T-helper 2 cell treated with Interferon-gamma antibody and Interleukin-4, amounts not matched to agents 100 ng/mL and 5 ng/mL, for 36 hours (primary cell): ENCODE measurements around the gene TMEM219. TPM values are rescaled to one million over a fixed set of nuclear protein-coding genes. Genes with fewer than 3 reads are reported as not detected.

Experiments
- intact Hi-C: fragments of 100-400 bp; cut with micrococcal nuclease; formaldehyde crosslinking; loops from one replicate; pipeline ENCODE4 v1.15.1; 2023
- total RNA-seq: library from RNA; stranded (reverse); gene quantifications from 2 replicates; pipeline ENCODE4 v1.2.3, GENCODE V29; 2022

Gene TMEM219
- total RNA-seq, 1 donor from 2014 or later, result 55.9 TPM

- intact Hi-C loops, result no loop called here
Measured at GRCh38 chr16:29950806-29951461, 10.9 kb upstream of the TMEM219 start.

- intact Hi-C loops, result no loop called here
Measured at GRCh38 chr16:29951625-29952365, 10.1 kb upstream of the TMEM219 start.

GRCh38 chr16:29958756-29959155 lies 3.1 kb upstream of the TMEM219 start:
- intact Hi-C loops, result no loop called here

DNA sequence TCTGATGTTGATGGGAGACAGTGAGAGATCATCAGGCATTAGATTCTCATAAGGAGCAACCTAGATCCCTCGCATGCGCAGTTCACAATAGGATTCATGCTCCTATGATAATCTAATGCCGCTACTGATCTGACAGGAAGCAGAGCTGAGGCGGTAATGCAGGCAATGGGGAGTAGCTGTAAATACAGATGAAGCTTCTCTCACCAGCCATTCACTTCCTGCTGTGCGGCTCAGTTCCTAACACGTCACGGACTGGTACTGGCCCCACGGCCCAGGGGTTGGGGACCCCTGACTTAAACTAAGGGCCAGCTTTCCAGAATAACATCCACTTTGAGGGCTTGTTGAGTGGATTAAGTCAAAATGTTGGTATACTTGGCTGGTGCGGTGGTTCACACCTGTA lies 2.6 kb upstream of the TMEM219 start:
- intact Hi-C loops, result no loop called here

- intact Hi-C loops, result loop anchor here (5.0 kb wide), 2 partner anchors 33 to 143 kb away; partner anchors contain the start of genes KCTD13 and PAGR1
Measured at GRCh38 chr16:29959821-29960220, 2.1 kb upstream of the TMEM219 start.

DNA sequence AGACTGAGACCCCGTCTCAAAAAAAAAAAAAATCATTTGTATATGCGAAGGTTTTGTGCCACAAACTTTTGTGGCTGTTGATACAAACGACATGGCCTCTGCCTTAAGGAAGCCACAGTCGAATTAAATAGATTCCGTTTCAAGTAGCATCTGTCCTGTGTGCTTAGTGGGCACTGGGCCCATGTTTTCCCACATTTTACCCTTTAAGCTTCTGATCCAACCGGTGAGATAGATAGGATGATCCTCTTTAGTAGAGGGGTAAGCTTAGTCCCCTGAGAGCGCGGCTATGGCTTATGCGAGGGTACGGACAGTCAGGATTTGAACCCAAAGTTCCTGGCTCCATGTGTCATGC lies 776 bp upstream of the TMEM219 start:
- intact Hi-C loops, result loop anchor here (5.0 kb wide), 2 partner anchors 34 to 144 kb away; partner anchors contain the start of genes KCTD13 and PAGR1

DNA sequence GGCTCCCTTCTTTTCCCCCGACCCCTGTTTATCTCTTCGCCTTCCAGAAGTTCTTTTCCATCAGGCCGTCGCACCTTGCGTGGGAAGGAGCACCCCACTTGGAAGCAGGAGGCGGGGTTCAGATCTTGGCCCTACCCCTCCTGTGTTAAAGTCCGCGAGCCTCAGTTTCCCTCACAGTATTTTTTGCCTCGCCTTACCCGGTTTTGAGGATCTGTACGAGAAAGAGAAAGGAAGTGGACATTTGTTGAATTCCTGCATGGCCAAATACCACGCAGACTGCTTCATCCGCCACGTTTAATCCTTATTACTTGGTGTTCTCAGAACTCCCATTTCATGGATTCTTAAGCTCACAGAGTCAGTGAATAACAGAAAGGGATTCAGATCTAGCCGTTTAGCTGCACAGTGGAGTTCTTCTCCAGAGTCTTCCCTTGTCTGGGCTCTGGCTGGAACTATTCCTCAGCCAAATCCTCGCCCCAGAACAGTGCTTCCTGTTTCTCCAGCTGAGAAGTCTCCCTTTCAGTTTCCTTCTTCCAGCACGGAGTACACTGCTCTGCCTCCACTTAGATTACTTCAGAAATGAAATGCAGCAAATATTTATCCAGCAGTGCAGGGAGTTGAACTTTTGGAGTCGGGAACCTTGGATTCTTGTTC lies 590 bp downstream of the TMEM219 start:
- intact Hi-C loops, result loop anchor here (1.0 to 5.0 kb wide), 3 partner anchors 11 to 145 kb away; partner anchors contain the start of genes KCTD13, PAGR1 and TAOK2

- intact Hi-C loops, result loop anchor here (5.0 kb wide), 2 partner anchors 36 to 146 kb away; partner anchors contain the start of genes KCTD13 and PAGR1
Measured at GRCh38 chr16:29963021-29963743, 1.3 kb downstream of the TMEM219 start.

- intact Hi-C loops, result no loop called here
Measured at GRCh38 chr16:29968205-29968604, 6.3 kb downstream of the TMEM219 start.

DNA sequence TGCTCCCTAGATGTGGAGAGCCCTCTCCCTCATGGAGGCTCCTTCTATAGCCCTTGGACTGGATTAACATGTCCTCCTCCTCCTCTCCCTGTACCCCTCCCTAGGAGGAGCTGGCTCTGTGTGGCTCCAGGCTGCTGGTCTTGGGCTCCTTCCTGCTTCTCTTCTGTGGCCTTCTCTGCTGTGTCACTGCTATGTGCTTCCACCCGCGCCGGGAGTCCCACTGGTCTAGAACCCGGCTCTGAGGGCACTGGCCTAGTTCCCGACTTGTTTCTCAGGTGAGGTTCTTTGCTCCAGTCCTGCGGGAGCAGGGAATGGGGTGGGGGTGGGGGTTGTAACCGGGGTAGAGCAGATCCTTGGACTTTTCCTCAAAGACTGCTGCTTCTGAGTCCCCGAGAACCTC lies 9.4 kb downstream of the TMEM219 start:
- intact Hi-C loops, result no loop called here

DNA sequence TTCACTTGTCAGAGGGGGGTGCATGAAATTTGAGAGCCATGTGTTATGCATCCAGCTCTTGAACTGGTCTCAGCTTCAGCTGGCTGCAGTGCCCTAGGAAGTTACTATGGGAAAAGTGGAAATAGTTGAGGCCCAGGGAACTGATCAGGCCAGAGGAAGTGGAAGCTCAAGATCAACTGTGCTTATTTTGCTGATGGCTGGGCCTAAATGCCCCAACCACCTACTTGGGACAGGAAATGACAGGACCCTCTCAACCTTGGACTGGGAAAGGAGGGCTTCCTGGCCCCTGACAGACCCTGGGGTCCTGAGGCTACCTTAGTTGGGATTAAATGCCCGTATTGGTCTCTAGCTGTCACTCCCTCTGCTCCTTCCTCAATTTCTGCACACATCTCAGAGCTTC lies 10.6 kb downstream of the TMEM219 start:
- intact Hi-C loops, result no loop called here

GRCh38 chr16:29972992-29973383 lies 11.1 kb downstream of the TMEM219 start:
- intact Hi-C loops, result loop anchor here (1.0 kb wide), 3 partner anchors 11 to 47 kb away; partner anchors contain the start of genes INO80E, KCTD13 and TMEM219

DNA sequence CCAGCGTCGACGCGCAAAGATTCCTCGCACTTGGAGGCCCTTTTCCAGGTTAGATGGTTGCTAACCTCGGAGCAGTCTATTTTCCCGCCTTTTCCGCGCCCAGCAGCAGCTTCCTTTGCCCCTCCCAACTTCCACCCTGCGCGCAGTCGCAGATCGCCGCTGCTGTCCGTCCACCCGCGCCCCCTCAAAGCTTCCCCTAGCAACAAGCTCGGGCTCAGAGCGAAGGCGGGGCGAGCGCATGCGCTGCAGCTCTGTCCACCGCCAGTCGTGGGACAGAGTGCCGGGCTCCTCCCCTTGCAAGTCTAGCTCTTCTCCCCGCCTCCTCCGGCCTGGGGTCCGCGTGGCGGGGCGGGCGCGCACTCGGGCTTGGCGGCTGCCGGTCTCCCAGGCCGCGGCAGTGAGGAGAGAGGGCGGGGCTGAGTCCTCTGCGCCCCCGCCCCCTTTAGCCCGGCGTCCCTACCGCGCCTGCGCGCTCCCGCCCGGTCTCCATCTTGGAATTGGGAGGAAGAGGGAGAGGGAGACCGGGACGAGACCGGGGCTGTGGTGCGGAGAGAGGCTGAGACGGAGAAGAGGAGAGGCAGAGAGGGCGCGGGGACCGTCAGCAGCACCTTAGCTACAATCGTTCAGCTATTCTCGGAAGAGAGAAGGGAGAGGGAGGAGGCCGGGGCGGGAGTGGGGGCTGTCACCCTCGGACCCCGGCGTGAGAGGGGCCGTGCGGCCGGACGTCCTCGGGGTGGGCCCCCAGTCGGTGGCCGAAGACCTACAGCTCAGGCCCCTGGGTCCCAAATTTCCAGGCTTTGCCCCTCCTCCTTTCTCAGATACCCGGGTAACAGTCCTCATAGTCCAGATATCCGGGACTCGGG lies 11.7 kb downstream of the TMEM219 start, which contains the start of gene TAOK2:
TAOK2 (plus strand) TSS at position 485 of the 863 bp plus-strand sequence. CDS start 3,905 bp downstream, outside the sequence.
- intact Hi-C loops, result loop anchor here (1.0 kb wide), 3 partner anchors 11 to 47 kb away; partner anchors contain the start of genes INO80E, KCTD13 and TMEM219

GRCh38 chr16:29974291-29975133 lies 12.6 kb downstream of the TMEM219 start:
- intact Hi-C loops, result no loop called here

DNA sequence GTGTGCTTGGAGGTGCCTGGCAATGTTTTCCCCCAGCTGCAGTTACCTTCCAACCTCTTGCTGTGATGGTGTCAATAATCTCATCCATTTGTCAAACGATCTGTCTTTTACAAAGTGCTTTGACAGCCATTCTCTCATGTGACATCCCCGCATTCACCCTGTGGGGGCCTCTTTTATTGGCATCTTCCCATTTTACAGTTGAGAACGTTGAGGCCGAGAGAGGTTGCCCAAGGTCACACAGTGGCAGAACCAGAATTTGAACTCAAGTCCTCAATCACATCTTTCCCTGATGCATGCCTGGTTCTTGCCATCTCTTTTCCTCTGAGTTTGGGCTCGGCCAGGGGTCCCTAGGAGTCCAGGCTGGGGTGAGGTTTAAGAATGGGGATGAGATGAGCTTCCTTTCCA lies 13.3 kb downstream of the TMEM219 start:
- intact Hi-C loops, result no loop called here

DNA sequence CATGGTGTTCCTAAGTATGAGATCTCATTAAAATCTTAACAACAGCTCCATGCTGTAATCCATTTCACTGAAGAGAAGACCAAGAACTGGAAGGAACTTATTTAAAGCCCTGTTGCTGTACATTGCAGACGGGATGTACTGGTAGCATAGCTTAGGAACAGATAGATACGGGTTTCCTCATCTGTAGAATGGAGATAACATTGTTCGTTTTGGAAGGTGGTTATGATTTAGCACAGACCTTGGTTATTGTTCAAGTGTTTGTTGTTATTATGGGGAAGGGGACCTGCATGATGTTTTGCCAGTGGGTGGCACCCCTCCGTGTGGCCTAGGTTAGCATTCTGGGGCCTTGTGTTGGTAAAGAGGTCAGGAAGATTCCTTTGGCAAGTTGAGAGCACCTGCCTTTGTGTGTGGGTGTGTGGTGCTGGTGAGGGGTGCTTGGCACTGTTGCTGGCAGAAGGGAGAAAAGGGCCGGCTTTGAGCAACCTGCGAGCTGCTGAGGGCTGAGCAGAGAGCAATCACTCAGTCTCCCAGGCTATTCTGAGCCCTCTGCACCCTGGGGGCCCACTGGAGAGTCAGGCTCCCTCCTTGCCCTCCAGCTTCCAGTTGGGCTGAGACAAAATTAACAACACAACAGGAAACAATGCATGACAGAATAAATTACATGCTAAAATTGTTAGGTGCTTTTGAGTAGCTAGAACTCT lies 14.1 kb downstream of the TMEM219 start:
- intact Hi-C loops, result no loop called here

GRCh38 chr16:29977063-29977825 lies 15.4 kb downstream of the TMEM219 start:
- intact Hi-C loops, result no loop called here

DNA sequence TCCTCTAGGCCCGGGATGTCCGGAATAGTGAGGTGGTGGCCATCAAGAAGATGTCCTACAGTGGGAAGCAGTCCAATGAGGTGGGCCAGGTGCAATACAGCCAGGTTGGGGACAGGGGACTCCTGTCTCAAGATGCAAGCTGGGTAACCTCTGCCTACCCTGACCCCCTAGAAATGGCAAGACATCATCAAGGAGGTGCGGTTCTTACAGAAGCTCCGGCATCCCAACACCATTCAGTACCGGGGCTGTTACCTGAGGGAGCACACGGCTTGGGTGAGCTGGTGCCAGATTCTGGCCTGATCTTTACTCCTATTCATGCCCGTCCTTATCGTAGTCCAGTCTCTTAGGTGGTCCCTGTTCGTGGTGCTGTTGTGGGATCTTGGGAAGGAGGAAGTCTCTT lies 16.2 kb downstream of the TMEM219 start:
- intact Hi-C loops, result no loop called here
